Liver (tissue), 9 donors: ENCODE results near the gene GPR176. TPM values are rescaled to one million over a fixed set of nuclear protein-coding genes. Genes with fewer than 3 reads are reported as not detected.

ENCODE experiments used
- DNase-seq: peaks from one replicate; pipeline ENCODE4 v3.0.0-alpha.2; 2017; ENCODE audit warnings: low spot score
- H3K27ac ChIP-seq, 2 donors: one replicate each; pipeline ENCODE4 v1.7.0; 2013; ENCODE audit warnings: inconsistent platforms in 2 of 2, low read length in 2 of 2, control low read depth in 1 of 2, low read depth in 1 of 2, mild to moderate bottlenecking in 1 of 2
- H3K27me3 ChIP-seq, 4 donors: one replicate each; pipeline versions ENCODE4 v1.6.1 to v1.7.0; 2013; ENCODE audit warnings: low read length in 3 of 4, inconsistent platforms in 1 of 4, mild to moderate bottlenecking in 1 of 4, moderate library complexity in 1 of 4; ENCODE audit not compliant: control insufficient read depth in 4 of 4, insufficient read depth in 4 of 4
- H3K36me3 ChIP-seq, 4 donors: one replicate each; pipeline versions ENCODE4 v1.6.1 to v1.7.0; 2013; ENCODE audit warnings: low read length in 3 of 4, mild to moderate bottlenecking in 3 of 4, low read depth in 1 of 4, moderate library complexity in 1 of 4; ENCODE audit not compliant: control insufficient read depth in 4 of 4, insufficient read depth in 3 of 4
- H3K4me1 ChIP-seq, 4 donors: one replicate each; pipeline versions ENCODE4 v1.6.1 to v1.7.0; 2013; ENCODE audit warnings: low read length in 3 of 4, mild to moderate bottlenecking in 3 of 4, moderate library complexity in 1 of 4; ENCODE audit not compliant: control insufficient read depth in 4 of 4, insufficient read depth in 4 of 4
- H3K4me3 ChIP-seq, 3 donors: one replicate each; pipeline versions ENCODE4 v1.6.1 to v1.7.0; 2013; ENCODE audit warnings: low read length in 3 of 3, control low read depth in 1 of 3, low read depth in 1 of 3, mild to moderate bottlenecking in 1 of 3
- H3K9ac ChIP-seq, 2 donors: one replicate each; pipeline ENCODE4 v1.7.0; 2013; ENCODE audit warnings: low read length in 2 of 2, mild to moderate bottlenecking in 2 of 2, moderate library complexity in 2 of 2, control low read depth in 1 of 2, low read depth in 1 of 2
- H3K9me3 ChIP-seq, 4 donors: one replicate each; pipeline versions ENCODE4 v1.6.1 to v1.7.0; 2013; ENCODE audit warnings: low read length in 3 of 4; ENCODE audit not compliant: control insufficient read depth in 4 of 4
- ATF3 ChIP-seq: IDR thresholded peaks from 2 replicates; pipeline ENCODE4 v1.6.1; 2016; ENCODE audit warnings: antibody characterized with exemption
- CTCF ChIP-seq: fragments of 150-350 bp; IDR thresholded peaks from 2 replicates; pipeline ENCODE4 v1.5.1; 2017; ENCODE audit warnings: improper control_type of control experiment, low read depth, low read length; ENCODE audit not compliant: missing input control
- FOXA2 ChIP-seq: IDR thresholded peaks from 2 replicates; pipeline ENCODE4 v1.6.1; 2016; ENCODE audit warnings: antibody characterized with exemption
- GABPA ChIP-seq, 2 donors: IDR thresholded peaks in 1 of 2; conservative IDR thresholded peaks in 1 of 2; 2 replicates each; pipeline ENCODE4 v1.6.1; 2016; ENCODE audit warnings: antibody characterized with exemption in 2 of 2, mild to moderate bottlenecking in 1 of 2, moderate library complexity in 1 of 2
- HNF4A ChIP-seq, 2 donors: conservative IDR thresholded peaks; 2 replicates each; pipeline ENCODE4 v1.6.1; 2016; ENCODE audit warnings: antibody characterized with exemption in 2 of 2, mild to moderate bottlenecking in 2 of 2
- HNF4G ChIP-seq: IDR thresholded peaks from 2 replicates; pipeline ENCODE4 v1.6.1; 2016; ENCODE audit warnings: antibody characterized with exemption
- JUND ChIP-seq, 2 donors: IDR thresholded peaks; 2 replicates each; pipeline ENCODE4 v1.6.1; 2016; ENCODE audit warnings: antibody characterized with exemption in 2 of 2
- MAX ChIP-seq: IDR thresholded peaks from 2 replicates; pipeline ENCODE4 v1.6.1; 2016; ENCODE audit warnings: antibody characterized with exemption
- NR2F2 ChIP-seq: IDR thresholded peaks from 2 replicates; pipeline ENCODE4 v1.6.1; 2016; ENCODE audit warnings: antibody characterized with exemption
- RAD21 ChIP-seq, 2 donors: IDR thresholded peaks; 2 replicates each; pipeline ENCODE4 v1.6.1; 2016; ENCODE audit warnings: antibody characterized with exemption in 2 of 2, mild to moderate bottlenecking in 2 of 2
- REST ChIP-seq: IDR thresholded peaks from 2 replicates; pipeline ENCODE4 v1.6.1; 2016; ENCODE audit warnings: antibody characterized with exemption, mild to moderate bottlenecking
- RXRA ChIP-seq, 2 donors: IDR thresholded peaks; 2 replicates each; pipeline ENCODE4 v1.6.1; 2017 to 2018; ENCODE audit warnings: antibody characterized with exemption in 2 of 2, mild to moderate bottlenecking in 1 of 2
- TAF1 ChIP-seq: conservative IDR thresholded peaks from 2 replicates; pipeline ENCODE4 v1.6.1; 2016; ENCODE audit warnings: antibody characterized with exemption, mild to moderate bottlenecking
- YY1 ChIP-seq: IDR thresholded peaks from 2 replicates; pipeline ENCODE4 v1.6.1; 2016; ENCODE audit warnings: antibody characterized with exemption, mild to moderate bottlenecking
- ZBTB33 ChIP-seq: IDR thresholded peaks from 2 replicates; pipeline ENCODE4 v1.6.1; 2016; ENCODE audit warnings: antibody characterized with exemption
- WGBS: extraction: QIAGEN DNeasy Blood & Tissue Kit; methylation state at CpG from one replicate; pipeline ENCODE4 v1.1.7; 2013; 5-methylcytosine and 5-hydroxymethylcytosine counted together
- polyA plus RNA-seq, 2 donors: library from polyadenylated mRNA; stranded (reverse) in 1 of 2; unstranded in 1 of 2; fragments of 200-250 nt in 1 of 2; fragments of >200 nt in 1 of 2; fragmentation: Nextera tagmentation in 1 of 2; extraction: Ambion mirVana in 1 of 2; gene quantifications; one replicate each; pipeline versions ENCODE4 v1.2.1 to v1.2.3, GENCODE V29; 2013 to 2015
- total RNA-seq, 2 donors: library from RNA; depleted of rRNA; stranded (reverse); fragments of >200 nt; gene quantifications; one replicate each; pipeline ENCODE4 v1.2.3, GENCODE V29; 2014
- donor health status: healthy.
- donor health status: healthy.
- donor health status: healthy.
- donor health status: healthy.
- donor health status: healthy.

Gene GPR176
- total and polyA plus RNA-seq, 4 donors: 0.44 to 1.7 (median 1.4) TPM

- Histone ChIP-seq H3K9ac (no peak overlapping the region), H3K4me3 (no peak overlapping the region), H3K4me1 (peaks cover 0 to 4% (median 0%) of the 10 kb centered on the region in 4 donors), H3K27ac (no peak overlapping the region), H3K9me3 (no peaks in the 10 kb centered on the region), H3K36me3 (no peaks in the 10 kb centered on the region), H3K27me3 (no peaks in the 10 kb centered on the region)
- no peak for TF ChIP-seq NR2F2
- TF ChIP-seq RXRA (IDR thresholded peaks at IDR 0.05): no peak
- no peak for TF ChIP-seq FOXA2
- TF ChIP-seq MAX: no peak
- TF ChIP-seq HNF4G: no peak
- no peak for TF ChIP-seq RAD21 (IDR thresholded peaks at IDR 0.05)
- TF ChIP-seq REST: no peak
- TF ChIP-seq JUND (IDR thresholded peaks at IDR 0.05): no peak
- no peak for TF ChIP-seq HNF4A (conservative IDR thresholded peaks at IDR 0.05)
- TF ChIP-seq CTCF: no peak
- no peak for TF ChIP-seq YY1
- TF ChIP-seq GABPA (IDR thresholded peaks at IDR 0.05 in 1 of 2, conservative IDR thresholded peaks at IDR 0.05 in 1 of 2): no peak
- WGBS: 68% methylated on average over 3 of the region's 3 CpGs
- no peak for DNase-seq
Observed at GRCh38 chr15:39778021-39778420, 142.0 kb downstream of the GPR176 start.

GRCh38 chr15:39777496-39777895 lies 142.6 kb downstream of the GPR176 start:
- 86% methylated on average over 4 of the region's 4 CpGs for WGBS
- Histone ChIP-seq H3K4me3 (no peak overlapping the region), H3K9ac (no peak overlapping the region)

More at GRCh38 chr15:39777496-39777895, 142.6 kb downstream of the GPR176 start:
- no peaks in the 10 kb centered on the region for H3K27me3 ChIP-seq
- no peak overlapping the region for H3K27ac ChIP-seq
- no peaks in the 10 kb centered on the region for H3K9me3 ChIP-seq
- H3K36me3 ChIP-seq: no peaks in the 10 kb centered on the region
- no peak for TF ChIP-seq ATF3
- TF ChIP-seq ZBTB33: no peak
- TF ChIP-seq TAF1: no peak
- TF ChIP-seq RAD21 (IDR thresholded peaks at IDR 0.05): no peak
- TF ChIP-seq MAX: no peak
- no peak for TF ChIP-seq HNF4G
- no peak for DNase-seq
- peaks cover 0 to 3% (median 0%) of the 10 kb centered on the region in 4 donors for H3K4me1 ChIP-seq
